HL-60 (cell line): ENCODE data around the gene TMEM208.

Experiments used
- DNase-seq, 2 experiments: peaks; one replicate each; pipeline ENCODE4 v3.0.0-alpha.2; 2010 to 2020; ENCODE audit warnings: low read depth in 1 of 2, low spot score in 1 of 2
- H3K27ac ChIP-seq: fragments of 250-450 bp; sonication (Bioruptor Pico); replicated peaks from 2 replicates; pipeline ENCODE4 v1.5.1; 2020; ENCODE audit warnings: mild to moderate bottlenecking, moderate library complexity
- H3K27me3 ChIP-seq: fragments of 250-450 bp; sonication (Bioruptor Pico); 2 replicates; pipeline ENCODE4 v1.5.1; 2021; ENCODE audit warnings: mild to moderate bottlenecking, moderate library complexity; ENCODE audit not compliant: insufficient read depth, poor library complexity, severe bottlenecking
- H3K4me3 ChIP-seq: replicated peaks from 2 replicates; pipeline ENCODE4 v1.5.1; 2011; ENCODE audit warnings: mild to moderate bottlenecking, control low read depth, low read length; ENCODE audit not compliant: insufficient read depth
- GABPA ChIP-seq: IDR thresholded peaks from 2 replicates; pipeline ENCODE4 v1.6.1; 2012; ENCODE audit warnings: low read depth
- POLR2AphosphoS5 ChIP-seq: IDR thresholded peaks from 2 replicates; pipeline ENCODE4 v1.6.1; 2012; ENCODE audit warnings: low read depth
- SPI1 ChIP-seq: IDR thresholded peaks from 2 replicates; pipeline ENCODE4 v1.6.1; 2012; ENCODE audit warnings: low read depth, mild to moderate bottlenecking, borderline replicate concordance
- TF ChIP-seq, protein P1 (sequence below): IDR thresholded peaks from 2 replicates; pipeline ENCODE4 v1.6.1; 2012; ENCODE audit warnings: low read depth; ENCODE audit not compliant: insufficient replicate concordance
- TF ChIP-seq, protein P2 (sequence below): IDR thresholded peaks from one replicate; pipeline ENCODE4 v1.5.1; 2011; ENCODE audit warnings: low read length, control low read depth, inconsistent platforms; ENCODE audit not compliant: insufficient read depth

Gene TMEM208

GRCh38 chr16:67200491-67200890 is 26.4 kb upstream of the TMEM208 start:
- Histone ChIP-seq H3K27ac (no peak overlapping the region), H3K4me3 (no peak overlapping the region), H3K27me3 (no peaks in the 10 kb centered on the region)
- no peak for TF ChIP-seq SPI1
- TF ChIP-seq, protein P1, sequence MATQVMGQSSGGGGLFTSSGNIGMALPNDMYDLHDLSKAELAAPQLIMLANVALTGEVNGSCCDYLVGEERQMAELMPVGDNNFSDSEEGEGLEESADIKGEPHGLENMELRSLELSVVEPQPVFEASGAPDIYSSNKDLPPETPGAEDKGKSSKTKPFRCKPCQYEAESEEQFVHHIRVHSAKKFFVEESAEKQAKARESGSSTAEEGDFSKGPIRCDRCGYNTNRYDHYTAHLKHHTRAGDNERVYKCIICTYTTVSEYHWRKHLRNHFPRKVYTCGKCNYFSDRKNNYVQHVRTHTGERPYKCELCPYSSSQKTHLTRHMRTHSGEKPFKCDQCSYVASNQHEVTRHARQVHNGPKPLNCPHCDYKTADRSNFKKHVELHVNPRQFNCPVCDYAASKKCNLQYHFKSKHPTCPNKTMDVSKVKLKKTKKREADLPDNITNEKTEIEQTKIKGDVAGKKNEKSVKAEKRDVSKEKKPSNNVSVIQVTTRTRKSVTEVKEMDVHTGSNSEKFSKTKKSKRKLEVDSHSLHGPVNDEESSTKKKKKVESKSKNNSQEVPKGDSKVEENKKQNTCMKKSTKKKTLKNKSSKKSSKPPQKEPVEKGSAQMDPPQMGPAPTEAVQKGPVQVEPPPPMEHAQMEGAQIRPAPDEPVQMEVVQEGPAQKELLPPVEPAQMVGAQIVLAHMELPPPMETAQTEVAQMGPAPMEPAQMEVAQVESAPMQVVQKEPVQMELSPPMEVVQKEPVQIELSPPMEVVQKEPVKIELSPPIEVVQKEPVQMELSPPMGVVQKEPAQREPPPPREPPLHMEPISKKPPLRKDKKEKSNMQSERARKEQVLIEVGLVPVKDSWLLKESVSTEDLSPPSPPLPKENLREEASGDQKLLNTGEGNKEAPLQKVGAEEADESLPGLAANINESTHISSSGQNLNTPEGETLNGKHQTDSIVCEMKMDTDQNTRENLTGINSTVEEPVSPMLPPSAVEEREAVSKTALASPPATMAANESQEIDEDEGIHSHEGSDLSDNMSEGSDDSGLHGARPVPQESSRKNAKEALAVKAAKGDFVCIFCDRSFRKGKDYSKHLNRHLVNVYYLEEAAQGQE, result no peak
- TF ChIP-seq POLR2AphosphoS5, result no peak
- no peak for TF ChIP-seq GABPA
- TF ChIP-seq, protein P2, sequence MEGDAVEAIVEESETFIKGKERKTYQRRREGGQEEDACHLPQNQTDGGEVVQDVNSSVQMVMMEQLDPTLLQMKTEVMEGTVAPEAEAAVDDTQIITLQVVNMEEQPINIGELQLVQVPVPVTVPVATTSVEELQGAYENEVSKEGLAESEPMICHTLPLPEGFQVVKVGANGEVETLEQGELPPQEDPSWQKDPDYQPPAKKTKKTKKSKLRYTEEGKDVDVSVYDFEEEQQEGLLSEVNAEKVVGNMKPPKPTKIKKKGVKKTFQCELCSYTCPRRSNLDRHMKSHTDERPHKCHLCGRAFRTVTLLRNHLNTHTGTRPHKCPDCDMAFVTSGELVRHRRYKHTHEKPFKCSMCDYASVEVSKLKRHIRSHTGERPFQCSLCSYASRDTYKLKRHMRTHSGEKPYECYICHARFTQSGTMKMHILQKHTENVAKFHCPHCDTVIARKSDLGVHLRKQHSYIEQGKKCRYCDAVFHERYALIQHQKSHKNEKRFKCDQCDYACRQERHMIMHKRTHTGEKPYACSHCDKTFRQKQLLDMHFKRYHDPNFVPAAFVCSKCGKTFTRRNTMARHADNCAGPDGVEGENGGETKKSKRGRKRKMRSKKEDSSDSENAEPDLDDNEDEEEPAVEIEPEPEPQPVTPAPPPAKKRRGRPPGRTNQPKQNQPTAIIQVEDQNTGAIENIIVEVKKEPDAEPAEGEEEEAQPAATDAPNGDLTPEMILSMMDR, result no peak
- DNase-seq, result no peak

DNA sequence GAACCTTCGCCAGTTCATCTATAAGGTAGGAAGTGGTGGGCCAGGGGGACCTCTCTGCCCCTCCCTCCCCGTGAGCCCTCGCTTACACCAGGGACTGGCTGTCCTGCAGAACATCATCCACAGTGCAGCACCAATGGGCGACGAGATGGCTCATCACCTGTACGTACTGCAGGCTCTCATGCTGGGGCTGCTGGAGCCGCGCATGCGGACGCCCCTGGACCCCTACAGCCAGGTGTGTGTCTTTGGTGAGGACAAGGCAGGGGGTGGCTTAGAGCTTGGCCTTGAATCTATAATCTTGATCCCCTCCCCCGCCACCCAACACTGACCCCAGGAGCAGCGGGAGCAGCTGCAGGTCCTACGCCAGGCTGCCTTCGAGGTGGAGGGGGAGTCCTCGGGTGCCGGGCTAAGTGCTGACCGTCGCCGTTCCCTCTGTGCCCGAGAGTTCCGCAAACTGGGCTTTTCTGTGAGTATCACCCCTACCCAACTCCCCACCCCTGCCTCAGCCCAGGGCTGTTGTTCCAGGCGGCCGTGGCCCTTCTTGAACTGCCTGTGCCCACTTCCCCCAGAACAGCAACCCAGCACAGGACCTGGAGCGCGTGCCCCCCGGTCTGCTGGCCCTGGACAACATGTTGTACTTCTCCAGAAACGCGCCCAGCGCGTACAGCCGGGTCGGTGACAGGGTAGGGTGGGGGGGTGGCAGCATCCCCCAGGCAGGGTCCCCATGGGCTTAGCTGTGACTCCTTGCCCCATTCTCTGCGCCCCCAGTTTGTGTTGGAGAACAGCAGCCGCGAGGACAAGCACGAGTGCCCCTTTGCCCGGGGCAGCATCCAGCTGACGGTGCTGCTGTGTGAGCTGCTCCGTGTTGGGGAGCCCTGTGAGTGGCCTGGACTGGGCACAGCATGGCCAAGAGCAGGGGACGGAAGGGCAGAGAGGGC is 25.3 kb upstream of the TMEM208 start:
- TF ChIP-seq GABPA, result no peak
- no peak for TF ChIP-seq SPI1
- TF ChIP-seq, protein P1, result no peak
- no peak for TF ChIP-seq POLR2AphosphoS5
- TF ChIP-seq, protein P2, result no peak
- Histone ChIP-seq H3K27me3 (no peaks in the 10 kb centered on the region), H3K4me3 (no peak overlapping the region), H3K27ac (no peak overlapping the region)
- no peak for DNase-seq

- H3K27me3 ChIP-seq, result no peaks in the 10 kb centered on the region
- no peak for DNase-seq
- TF ChIP-seq POLR2AphosphoS5, result no peak
- TF ChIP-seq GABPA, result no peak
- TF ChIP-seq, protein P2, result no peak
- no peak for TF ChIP-seq SPI1
- TF ChIP-seq, protein P1, result no peak
- H3K27ac ChIP-seq, result no peak overlapping the region
- no peak overlapping the region for H3K4me3 ChIP-seq
Measured at GRCh38 chr16:67202426-67202825, 24.5 kb upstream of the TMEM208 start.
